Measurements from ENCODE around the gene FHL3. TPM values are rescaled to one million over a fixed set of nuclear protein-coding genes. Genes with fewer than 3 reads are reported as not detected.

Gene FHL3
- total and polyA plus RNA-seq, 2 of the 4 experiments (the other 2 are of a cell fraction), result 11.5 to 27.1 TPM

DNA sequence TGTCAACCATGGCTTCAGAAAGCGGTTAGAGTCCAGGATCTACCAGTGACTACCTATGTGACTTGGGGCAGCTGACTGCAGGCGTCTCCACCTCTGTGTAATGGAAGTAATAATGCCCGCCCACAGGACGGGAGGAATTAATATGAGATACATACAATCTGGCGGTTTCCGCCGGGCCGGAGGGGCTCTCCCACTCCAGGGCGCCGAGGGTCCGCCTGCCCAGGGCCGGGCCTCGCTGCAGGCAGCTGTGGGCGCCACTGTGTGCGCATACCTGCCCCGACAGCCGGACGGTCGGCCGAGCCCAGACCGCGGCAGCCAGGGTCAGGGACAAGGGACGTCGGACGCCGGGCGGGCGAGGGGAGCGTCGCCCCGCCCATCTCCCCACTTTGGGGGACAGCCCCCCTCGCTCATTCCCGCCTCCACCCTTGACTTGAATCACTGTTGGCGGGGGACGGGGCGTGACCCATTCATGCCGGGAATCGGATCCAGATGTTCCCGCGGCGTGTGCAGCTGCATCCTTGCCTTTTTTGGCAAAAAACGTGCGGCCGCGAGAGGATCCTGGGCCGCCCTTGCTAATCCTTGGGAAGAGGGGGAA is 9.5 kb downstream of the FHL3 start (continued):
- peak; percentile 56; the same call in 1 of the 2 replicates for TF ChIP-seq MXI1 (IDR thresholded peaks at IDR 0.05; ENCODE audit: borderline replicate concordance, low read depth, low read length)

DNA sequence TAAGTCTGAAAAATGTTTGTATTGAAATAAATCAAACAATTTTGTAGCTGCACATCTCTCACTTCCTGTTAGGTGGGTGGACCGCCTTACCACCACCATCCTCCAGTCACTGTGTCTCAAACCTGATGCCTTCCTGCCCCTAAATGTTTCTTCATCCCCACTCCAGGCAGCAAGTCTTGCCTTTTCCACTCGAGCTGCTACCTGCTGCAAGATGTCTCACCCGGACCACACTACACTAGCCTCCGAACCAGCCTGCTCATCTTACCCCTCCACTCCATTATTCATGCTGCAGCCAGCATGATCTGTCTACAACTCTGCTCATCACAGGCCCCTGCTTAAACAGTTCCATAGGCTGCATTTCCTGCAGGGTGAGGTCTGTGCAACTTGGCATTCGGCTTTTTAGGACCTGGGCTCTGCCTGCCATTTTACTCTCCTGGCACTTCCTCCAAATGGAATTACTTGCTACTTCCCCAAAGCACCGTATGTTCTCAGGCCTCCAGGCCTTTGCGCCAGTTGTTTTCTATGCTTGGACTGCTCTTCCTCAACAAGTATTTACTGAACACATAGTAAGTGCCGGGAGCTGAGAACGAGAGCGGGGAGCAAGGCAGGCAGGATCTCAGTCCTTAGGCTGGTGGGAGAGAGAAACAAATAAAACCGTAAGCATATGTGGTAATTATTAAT is 10.3 kb downstream of the FHL3 start:
- H3K27ac ChIP-seq (ENCODE audit: insufficient read depth, low read length), result peak overlapping the region; percentile 93
- peak overlapping the region; percentile 55 for H2BK120ac ChIP-seq (ENCODE audit: low read depth, low read length)
- H3K56ac ChIP-seq (ENCODE audit: extremely low read depth, insufficient read depth, low read length), result peak overlapping the region; percentile 73
- peaks cover 18% of the 10 kb centered on the region for H3K9me1 ChIP-seq (ENCODE audit: insufficient read depth, low read length)
- dilution Hi-C loops (cut with HindIII; ENCODE audit: low sequenced_read_pairs, unreplicated experiment) (no loop called here), intact Hi-C loops (cut with micrococcal nuclease) (no loop called here), in situ Hi-C loops (cut with MboI; ENCODE audit: low sequenced_read_pairs) (no loop called here)
- POLR2A ChIA-PET (ENCODE audit: unreplicated experiment), result no interaction called here
- H3K23ac ChIP-seq (ENCODE audit: low read depth, low read length), result peak overlapping the region; percentile 53
- H2AK5ac ChIP-seq (ENCODE audit: low read depth, low read length), result peak overlapping the region; percentile 95
- no peaks in the 10 kb centered on the region for H3K27me3 ChIP-seq (ENCODE audit: control insufficient read depth, insufficient read depth, low read length)
- H3K4me3 ChIP-seq (ENCODE audit: insufficient read depth, low read depth, low read length), result no peak overlapping the region
- TF ChIP-seq RFX5 (IDR thresholded peaks at IDR 0.05; ENCODE audit: low read depth, low read length) (no peak), ELK1 (IDR thresholded peaks at IDR 0.05; ENCODE audit: borderline replicate concordance, low read depth, low read length) (no peak), CEBPB (IDR thresholded peaks at IDR 0.05; ENCODE audit: low read depth, low read length) (no peak), SMC3 (IDR thresholded peaks at IDR 0.05; ENCODE audit: low read depth, low read length) (no peak), BHLHE40 (IDR thresholded peaks at IDR 0.05; ENCODE audit: low read depth, low read length) (no peak), CHD1 (IDR thresholded peaks at IDR 0.05; ENCODE audit: low read depth, low read length) (no peak), RCOR1 (IDR thresholded peaks at IDR 0.05; ENCODE audit: insufficient replicate concordance, low read length) (no peak), MAFK (IDR thresholded peaks at IDR 0.05; ENCODE audit: low read depth, low read length) (no peak), CTCF (conservative IDR thresholded peaks at IDR 0.05; ENCODE audit: low read depth, low read length) (no peak), MXI1 (IDR thresholded peaks at IDR 0.05; ENCODE audit: borderline replicate concordance, low read depth, low read length) (no peak)
- peak overlapping the region; percentile 97; the same call in 1 of the 2 replicates for H4K91ac ChIP-seq (ENCODE audit: insufficient read depth, low read depth, low read length)
- H3K36me3 ChIP-seq (ENCODE audit: control insufficient read depth, insufficient read depth, low read length), result peaks cover 31% of the 10 kb centered on the region
- no peaks in the 10 kb centered on the region for H3K9me3 ChIP-seq (ENCODE audit: control insufficient read depth, insufficient read depth, low read length)
- peak overlapping the region; percentile 54 for H3K9ac ChIP-seq (ENCODE audit: low read depth, low read length)
- no peaks in the 10 kb centered on the region for H4K20me1 ChIP-seq (ENCODE audit: insufficient read depth, low read length)
- CTCF ChIA-PET, result no interaction called here
- H3K4me2 ChIP-seq (ENCODE audit: low read depth, low read length), result no peak overlapping the region; the same call in 1 of the 2 replicates
- H4K8ac ChIP-seq (ENCODE audit: low read depth in 2 of 2, low read length in 2 of 2), result peak overlapping the region; percentile 91 to 94
- peak overlapping the region; percentile 19 for H2AFZ ChIP-seq (replicated peaks; ENCODE audit: low read length, poor library complexity)
- H2BK15ac ChIP-seq (ENCODE audit: low read depth, low read length), result peak overlapping the region; percentile 70; the same call in 1 of the 3 replicates
- H2BK5ac ChIP-seq (ENCODE audit: low read depth, low read length, poor library complexity, severe bottlenecking), result no peak overlapping the region
- H3K18ac ChIP-seq (ENCODE audit: low read depth, low read length), result no peak overlapping the region; the same call in 1 of the 2 replicates
- peak overlapping the region; percentile 89 for H3K4ac ChIP-seq (ENCODE audit: low read depth, low read length)
- peaks cover 22% of the 10 kb centered on the region for H3K4me1 ChIP-seq (ENCODE audit: control insufficient read depth, insufficient read depth, low read length)
- DNase-seq (no peak), ATAC-seq (ENCODE audit: low read depth) (no peak)
- no TSS peak for BruUV-seq (replicated peaks)
- 66% methylated on average over 6 of the region's 11 CpGs; no CpG with 5 or more reads in 1 of the 2 experiments for WGBS, 2 experiments (ENCODE audit: extremely low coverage in 2 of 2, insufficient read length in 1 of 2)
- peak overlapping the region; percentile 17; the same call in 1 of the 2 replicates for H4K5ac ChIP-seq (ENCODE audit: low read depth, low read length)
- peaks cover 22 to 46% of the 10 kb centered on the region in 2 experiments; a peak in 3 of 4 replicates for H3K79me1 ChIP-seq (ENCODE audit: low read depth in 1 of 2, low read length in 2 of 2)
- H2BK20ac ChIP-seq (ENCODE audit: low read depth, low read length), result peak overlapping the region; percentile 21
- H3K14ac ChIP-seq (replicated peaks; ENCODE audit: low read depth, low read length), result peak overlapping the region; percentile 72
- H2AK9ac ChIP-seq (replicated peaks; ENCODE audit: low read depth, low read length, poor library complexity), result peak overlapping the region; percentile 22

All from IMR-90 (cell line).